SW 1271 (cell line): ENCODE data around the gene NTN5.
"Not testable (repeated sequence)": the region's sequence is repeated elsewhere in the genome, so short reads cannot be mapped to it uniquely, and the experiment has no call there.

Source experiments
- DNase-seq, 2 experiments: peaks; one replicate each; lab custom pipeline; 2025; lab: John Stamatoyannopoulos, UW

NTN5 gene, protein sequence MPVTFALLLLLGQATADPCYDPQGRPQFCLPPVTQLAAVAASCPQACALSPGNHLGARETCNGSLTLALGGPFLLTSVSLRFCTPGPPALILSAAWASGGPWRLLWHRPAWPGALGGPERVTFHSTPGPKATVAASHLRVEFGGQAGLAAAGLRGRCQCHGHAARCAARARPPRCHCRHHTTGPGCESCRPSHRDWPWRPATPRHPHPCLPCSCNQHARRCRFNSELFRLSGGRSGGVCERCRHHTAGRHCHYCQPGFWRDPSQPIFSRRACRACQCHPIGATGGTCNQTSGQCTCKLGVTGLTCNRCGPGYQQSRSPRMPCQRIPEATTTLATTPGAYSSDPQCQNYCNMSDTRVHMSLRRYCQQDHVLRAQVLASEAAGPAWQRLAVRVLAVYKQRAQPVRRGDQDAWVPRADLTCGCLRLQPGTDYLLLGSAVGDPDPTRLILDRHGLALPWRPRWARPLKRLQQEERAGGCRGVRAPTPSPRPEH

DNA sequence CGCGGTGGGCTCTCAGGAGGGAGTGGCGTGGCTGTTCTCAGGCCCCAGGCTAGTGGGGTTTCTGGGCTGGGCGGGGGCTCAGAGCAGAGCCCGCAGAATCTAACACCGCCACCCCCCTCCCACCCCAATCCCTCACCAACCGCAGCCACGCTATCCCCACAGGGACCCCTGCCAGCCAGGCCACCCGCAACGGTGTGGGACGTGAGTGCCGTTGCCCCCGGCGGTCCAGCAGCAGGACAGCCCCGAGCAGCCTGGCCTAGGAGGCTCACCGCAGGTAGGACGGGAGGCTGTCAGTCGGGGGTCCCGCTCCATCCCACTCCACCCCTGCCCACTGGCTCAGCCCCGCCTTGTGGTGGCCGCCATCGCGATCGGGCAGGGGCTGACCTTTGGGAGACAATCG lies at the start of gene NTN5:
NTN5 (minus strand) TSS at position 24 of the 400 bp plus-strand sequence. CDS start 2,031 bp downstream, outside the sequence.
- no peak for DNase-seq

DNA sequence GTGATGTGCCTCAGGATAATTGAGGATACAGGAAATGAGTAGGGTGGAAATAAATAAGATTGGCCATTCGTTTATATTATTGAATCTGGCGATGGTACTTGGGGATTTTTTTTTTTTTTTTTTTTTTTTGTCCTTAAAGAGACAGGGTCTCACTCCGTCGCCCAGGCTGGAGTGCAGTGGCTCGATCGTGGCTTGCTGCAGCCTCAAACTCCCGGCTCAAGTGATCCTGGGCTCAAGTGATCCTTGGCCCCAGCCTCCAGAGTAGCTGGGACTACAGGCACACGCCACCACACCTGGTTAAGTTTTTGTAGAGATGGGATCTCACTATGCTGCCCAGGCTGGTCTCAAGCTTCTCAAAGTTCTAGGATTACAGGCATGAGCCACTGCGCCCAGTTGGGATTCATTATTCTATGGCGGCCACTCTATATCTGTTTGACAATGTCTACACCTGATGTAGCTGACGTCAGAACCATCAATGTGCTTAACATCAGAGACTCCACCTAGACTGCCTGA lies 49.4 kb upstream of the NTN5 start:
- no peak for DNase-seq

GRCh38 chr19:48720613-48721296 lies 47.9 kb upstream of the NTN5 start:
- peak; percentile 90 to 94 for DNase-seq

DNA sequence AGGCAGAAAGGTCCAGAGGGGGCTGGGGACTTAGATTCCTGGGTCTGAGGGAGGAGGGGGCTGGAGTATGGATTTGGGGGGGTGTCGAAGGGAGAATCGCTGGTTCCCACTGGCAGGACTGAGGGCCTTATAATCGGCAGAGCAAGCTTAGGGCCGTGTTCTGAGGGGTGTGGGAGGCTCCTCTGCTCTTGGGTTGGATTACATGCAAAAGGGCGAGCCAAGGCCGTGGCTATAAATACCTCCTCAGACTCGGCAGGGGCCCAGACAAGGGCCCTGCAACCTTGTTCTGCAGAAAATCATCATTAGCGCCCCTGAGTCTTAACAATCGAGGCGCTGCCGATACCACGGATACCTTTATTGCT lies 47.4 kb upstream of the NTN5 start:
- DNase-seq, result no peak

GRCh38 chr19:48719263-48720171 lies 46.7 kb upstream of the NTN5 start, which contains the start of gene MAMSTR:
TSS of gene MAMSTR (minus strand) at chr19:48719725. CDS start at chr19:48719031, 694 bp downstream.
- no peak for DNase-seq

- DNase-seq, result no peak
Observed at GRCh38 chr19:48718711-48719231, 46.0 kb upstream of the NTN5 start.

DNA sequence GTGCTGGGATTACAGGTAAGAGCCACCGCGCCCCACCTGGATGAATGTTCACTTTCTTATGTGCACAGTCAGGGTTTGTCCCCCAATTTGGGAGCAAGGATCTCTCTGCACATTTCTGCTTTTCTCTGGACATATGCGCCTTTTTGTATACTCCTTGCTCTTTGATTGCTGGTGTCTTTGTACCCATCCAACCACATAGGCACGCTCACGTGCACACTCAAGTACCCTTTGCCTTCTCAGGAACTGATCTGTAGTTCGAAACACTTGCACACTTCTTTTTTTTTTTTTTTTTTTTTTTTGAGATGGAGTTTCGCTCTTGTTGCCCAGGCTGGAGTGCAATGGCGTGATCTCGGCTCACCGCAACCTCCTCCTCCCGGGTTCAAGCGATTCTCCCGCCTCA lies 45.3 kb upstream of the NTN5 start:
- DNase-seq, result not testable (repeated sequence)

DNA sequence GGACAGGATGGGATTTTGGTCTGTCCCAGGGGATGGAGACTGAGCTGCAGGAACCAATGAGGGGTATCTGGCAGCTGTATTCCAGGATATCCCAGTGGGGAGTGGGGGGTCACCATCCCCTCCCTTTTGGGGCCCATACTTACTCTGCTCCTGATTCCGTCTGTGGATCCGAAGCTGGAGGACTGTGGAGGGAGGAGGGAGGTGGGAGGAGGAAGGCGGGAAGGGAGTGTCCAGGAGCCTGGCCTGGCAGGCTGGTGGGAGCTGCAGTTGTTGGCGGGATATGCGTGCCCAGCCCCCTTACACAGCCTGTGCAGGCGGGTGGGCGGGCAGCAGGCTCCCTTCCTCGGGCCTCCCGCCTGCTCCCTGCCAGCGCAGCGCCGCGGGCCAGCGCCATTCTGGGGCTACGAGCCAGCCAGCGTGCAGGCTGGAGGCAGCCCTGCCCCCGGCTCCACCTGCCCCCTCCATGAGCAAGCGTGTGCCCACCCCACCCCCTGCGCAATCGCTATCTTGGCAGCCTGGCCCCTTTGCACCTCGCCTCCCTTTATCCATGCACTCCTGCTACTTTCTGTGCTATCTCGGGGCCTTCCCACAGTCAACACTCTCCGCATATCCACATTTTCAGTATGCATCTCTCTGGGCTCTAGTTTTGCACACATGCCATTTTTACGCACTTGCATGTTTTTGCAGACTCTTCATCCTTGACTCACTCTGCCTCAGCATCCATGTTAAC lies 43.9 kb upstream of the NTN5 start:
- no peak for DNase-seq

- DNase-seq, result no peak
Observed at GRCh38 chr19:48715681-48716171, 42.9 kb upstream of the NTN5 start.

- no peak for DNase-seq
Observed at GRCh38 chr19:48714759-48715675, 42.2 kb upstream of the NTN5 start.

DNA sequence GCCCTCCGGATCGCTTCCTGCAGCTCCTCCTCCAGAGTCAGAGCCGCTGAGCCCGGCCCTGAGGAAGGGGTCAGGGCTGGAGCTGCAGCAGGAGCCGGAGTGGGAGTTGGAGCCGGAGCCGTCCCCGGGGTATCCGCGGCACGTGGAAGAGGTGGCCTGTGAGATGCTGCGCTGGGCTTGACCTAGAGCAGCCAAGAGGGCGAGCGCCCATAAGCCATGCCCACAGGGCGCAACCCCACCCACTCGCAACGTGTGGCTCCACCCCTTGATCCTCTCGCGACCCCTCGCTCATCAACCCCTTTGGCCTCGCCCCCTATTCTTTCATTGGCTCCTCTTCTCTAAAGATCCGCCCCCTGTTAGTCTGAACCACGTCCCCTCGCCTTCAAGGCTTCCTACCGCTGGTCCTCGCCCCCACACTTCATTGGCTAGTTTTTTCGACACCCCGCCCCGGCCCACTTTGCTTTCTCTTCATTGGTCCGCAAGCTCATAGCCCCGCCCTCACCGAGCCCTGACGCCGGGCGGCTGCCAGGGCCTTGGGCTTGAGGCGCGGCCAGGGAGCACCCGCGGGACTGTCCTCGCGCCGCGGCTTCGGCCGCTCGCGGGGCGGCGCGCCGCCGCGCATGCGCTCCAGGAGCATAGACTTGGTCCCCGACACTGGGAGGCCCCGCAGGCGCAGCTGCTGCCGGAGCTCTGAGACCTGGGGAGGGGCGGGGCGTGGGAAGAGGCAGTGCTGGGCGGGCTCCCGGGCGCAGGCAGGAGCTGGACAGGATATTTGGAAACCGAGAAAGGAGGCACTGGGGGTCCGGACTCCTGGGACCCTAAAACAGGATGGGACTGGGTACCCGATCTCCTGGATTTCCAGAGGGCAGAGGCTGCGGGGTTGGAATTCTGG lies 41.3 kb upstream of the NTN5 start:
- peak; percentile 95 to 98 for DNase-seq

DNA sequence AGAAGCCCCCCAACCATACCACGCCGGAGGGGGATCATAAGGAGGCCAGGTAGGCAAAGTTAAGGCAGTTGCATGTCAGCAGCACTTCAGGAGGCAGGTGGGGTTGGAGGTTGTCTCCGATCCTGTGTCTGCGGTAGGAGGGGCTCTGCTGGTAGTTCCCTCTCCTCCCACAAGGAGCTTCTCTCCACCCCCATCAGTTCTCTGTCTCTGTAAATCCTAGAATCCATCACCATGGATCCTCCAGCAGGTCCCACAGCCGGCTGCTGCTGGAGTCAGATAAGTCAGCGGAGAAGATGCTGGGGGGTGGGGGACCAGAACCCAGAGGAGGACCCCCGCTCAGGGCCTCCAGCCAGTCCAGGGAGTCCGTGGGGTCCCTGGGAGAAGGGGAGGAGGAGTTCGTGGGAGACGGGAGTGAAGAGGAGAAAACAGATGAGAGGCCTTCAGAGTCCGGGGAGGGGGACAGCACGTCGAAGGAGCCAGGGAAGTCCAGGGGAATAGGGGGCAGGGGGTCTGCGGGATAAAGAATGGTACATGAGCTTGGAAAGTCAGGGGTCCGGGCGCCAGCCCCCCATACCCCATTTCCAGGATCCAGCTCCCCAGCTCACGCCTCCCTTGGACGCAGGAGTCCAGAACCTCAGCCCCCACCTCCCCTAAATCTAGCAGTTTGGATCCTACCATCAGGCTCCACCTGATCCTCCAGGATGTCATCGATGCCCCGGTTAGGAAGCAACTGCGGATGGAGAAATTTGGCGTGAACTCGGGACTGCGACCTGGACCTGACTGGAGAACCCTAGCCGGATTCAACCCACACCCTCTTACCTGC lies 40.4 kb upstream of the NTN5 start:
- DNase-seq, result peak in 1 of 2 experiments; percentile 48

DNA sequence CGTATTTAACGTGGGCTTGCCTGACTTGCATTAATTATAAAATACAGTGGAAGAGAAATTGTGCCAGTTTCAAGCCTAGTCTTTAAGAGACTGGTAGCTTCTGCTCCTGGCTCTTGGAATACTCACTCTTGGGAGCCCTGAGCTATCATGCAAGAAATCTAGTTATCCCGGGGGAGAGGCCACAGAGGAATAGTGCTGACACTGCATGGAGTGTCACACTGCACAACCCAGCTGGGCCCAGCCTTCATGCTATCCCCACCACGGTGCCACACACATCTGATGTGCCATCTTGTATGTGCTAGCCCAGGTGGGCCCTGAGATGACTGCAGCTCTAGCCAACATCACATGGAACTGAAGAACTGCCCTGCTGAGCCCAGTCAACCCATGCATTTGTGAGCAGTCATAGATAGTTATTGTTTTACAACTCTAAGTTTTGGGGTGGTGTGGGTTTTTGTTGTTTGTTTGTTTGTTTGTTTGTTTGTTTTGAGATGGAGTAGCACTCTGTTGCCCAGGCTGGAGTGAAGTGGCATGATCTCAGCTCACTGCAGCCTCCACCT lies 38.4 kb upstream of the NTN5 start:
- no peak for DNase-seq

GRCh38 chr19:48708471-48708870 lies 35.7 kb upstream of the NTN5 start:
- no peak for DNase-seq

DNA sequence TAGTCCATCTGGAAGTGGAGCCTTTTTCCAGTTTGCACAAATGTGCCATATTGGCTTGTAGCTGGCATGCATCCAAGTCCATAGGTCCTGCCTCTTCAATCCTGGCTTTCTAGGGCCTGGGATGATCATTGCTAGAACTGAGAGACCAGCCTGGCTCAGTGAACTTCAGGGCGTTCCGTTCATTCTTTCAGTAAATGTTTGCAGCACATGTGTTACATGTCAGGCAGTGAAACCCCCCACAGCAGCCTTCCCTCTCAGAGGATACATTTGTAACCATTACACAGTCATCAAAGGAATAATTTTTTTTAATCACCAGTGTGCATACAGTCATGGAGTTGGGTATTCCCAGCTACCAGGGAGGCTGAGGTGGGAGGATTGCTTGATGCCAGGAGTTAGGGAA lies 32.6 kb upstream of the NTN5 start:
- no peak for DNase-seq

GRCh38 chr19:48703316-48703715 lies 30.5 kb upstream of the NTN5 start:
- no peak for DNase-seq

GRCh38 chr19:48702701-48703100 lies 29.9 kb upstream of the NTN5 start:
- no peak for DNase-seq
